Stimulated activated naive CD8-positive, alpha-beta T cell treated with anti-CD3 and anti-CD28 coated beads, Interleukin-15, Interleukin-2, amounts not matched to agents 100 ng/mL and 50 ng/mL, for 24 hours (primary cell): Measurements from ENCODE around the gene ENGASE.

ENCODE experiments used
- H3K27ac Mint-ChIP-seq: one replicate; pipeline ENCODE4 v1.8.0; 2021; ENCODE audit warnings: mild to moderate bottlenecking, mixed read lengths
- H3K27me3 Mint-ChIP-seq: one replicate; pipeline ENCODE4 v1.8.0; 2021; ENCODE audit warnings: mixed read lengths
- H3K36me3 Mint-ChIP-seq: one replicate; pipeline ENCODE4 v1.8.0; 2021; ENCODE audit warnings: low read depth, mixed read lengths
- H3K4me1 Mint-ChIP-seq: one replicate; pipeline ENCODE4 v1.8.0; 2021; ENCODE audit warnings: low read depth, mixed read lengths
- H3K4me3 Mint-ChIP-seq: one replicate; pipeline ENCODE4 v1.8.0; 2021; ENCODE audit warnings: mild to moderate bottlenecking, mixed read lengths
- H3K9me3 Mint-ChIP-seq: one replicate; pipeline ENCODE4 v1.8.0; 2021; ENCODE audit warnings: mixed read lengths

ENGASE gene

GRCh38 chr17:79087428-79088143 is 13.0 kb downstream of the ENGASE start:
- no peaks in the 10 kb centered on the region for H3K36me3 Mint-ChIP-seq
- no peaks in the 10 kb centered on the region for H3K27me3 Mint-ChIP-seq
- H3K4me1 Mint-ChIP-seq = no peaks in the 10 kb centered on the region
- no peaks in the 10 kb centered on the region for H3K9me3 Mint-ChIP-seq
- H3K4me3 Mint-ChIP-seq = no peak overlapping the region
- H3K27ac Mint-ChIP-seq = no peak overlapping the region

- Mint-ChIP-seq H3K27ac (no peak overlapping the region), H3K9me3 (no peaks in the 10 kb centered on the region), H3K4me3 (no peak overlapping the region), H3K4me1 (no peaks in the 10 kb centered on the region), H3K27me3 (no peaks in the 10 kb centered on the region), H3K36me3 (no peaks in the 10 kb centered on the region)
These were observed 13.8 kb downstream of the ENGASE start for GRCh38 chr17:79088247-79088996.

- Mint-ChIP-seq H3K36me3 (no peaks in the 10 kb centered on the region), H3K4me1 (no peaks in the 10 kb centered on the region), H3K27ac (no peak overlapping the region), H3K9me3 (no peaks in the 10 kb centered on the region), H3K27me3 (no peaks in the 10 kb centered on the region), H3K4me3 (no peak overlapping the region)
These were observed 14.3 kb downstream of the ENGASE start for GRCh38 chr17:79088997-79089328.

DNA sequence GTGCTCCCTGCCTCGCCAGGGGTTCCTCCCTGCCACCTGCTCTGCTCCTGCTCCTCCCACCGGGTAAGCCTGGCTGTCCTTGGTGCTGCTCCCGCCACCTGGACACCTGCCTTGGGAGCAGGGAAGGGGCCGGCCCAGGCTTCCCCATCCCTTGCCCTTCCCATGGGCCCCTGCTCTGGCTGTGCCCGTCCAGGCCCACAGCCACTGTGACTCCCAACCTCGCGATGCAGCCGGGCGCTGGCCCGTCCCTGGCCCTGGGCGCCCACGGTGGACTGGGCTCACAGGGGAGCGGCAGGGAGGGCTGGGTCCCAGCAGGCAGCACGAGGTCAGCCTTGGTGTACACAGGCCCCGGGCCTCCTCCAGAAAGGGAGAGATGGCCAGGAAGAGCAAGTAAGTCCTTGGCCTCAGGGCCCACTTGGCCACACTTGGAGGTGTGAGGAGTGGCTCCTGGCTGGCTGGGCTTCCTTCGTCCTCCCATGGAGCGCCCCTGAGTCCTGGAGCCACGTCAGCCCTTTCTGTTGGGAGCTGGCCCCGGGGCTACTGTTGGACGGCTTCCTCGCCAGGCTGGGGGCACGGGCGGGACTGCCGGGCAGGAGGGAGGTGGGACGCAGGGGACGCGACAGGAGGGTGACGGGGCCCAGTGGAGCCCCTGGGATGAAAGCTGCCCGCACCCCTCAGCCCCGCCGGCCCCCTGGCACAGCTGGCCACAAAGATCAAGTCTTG is 15.3 kb downstream of the ENGASE start:
- Mint-ChIP-seq H3K9me3 (no peaks in the 10 kb centered on the region), H3K4me1 (no peaks in the 10 kb centered on the region), H3K27ac (no peak overlapping the region), H3K36me3 (no peaks in the 10 kb centered on the region), H3K27me3 (peaks cover 4% of the 10 kb centered on the region), H3K4me3 (no peak overlapping the region)

- peaks cover 5% of the 10 kb centered on the region for H3K27me3 Mint-ChIP-seq
- H3K4me1 Mint-ChIP-seq = no peaks in the 10 kb centered on the region
- H3K27ac Mint-ChIP-seq = no peak overlapping the region
- no peaks in the 10 kb centered on the region for H3K9me3 Mint-ChIP-seq
- no peaks in the 10 kb centered on the region for H3K36me3 Mint-ChIP-seq
- no peak overlapping the region for H3K4me3 Mint-ChIP-seq
These were observed 16.0 kb downstream of the ENGASE start for GRCh38 chr17:79090443-79091225.

DNA sequence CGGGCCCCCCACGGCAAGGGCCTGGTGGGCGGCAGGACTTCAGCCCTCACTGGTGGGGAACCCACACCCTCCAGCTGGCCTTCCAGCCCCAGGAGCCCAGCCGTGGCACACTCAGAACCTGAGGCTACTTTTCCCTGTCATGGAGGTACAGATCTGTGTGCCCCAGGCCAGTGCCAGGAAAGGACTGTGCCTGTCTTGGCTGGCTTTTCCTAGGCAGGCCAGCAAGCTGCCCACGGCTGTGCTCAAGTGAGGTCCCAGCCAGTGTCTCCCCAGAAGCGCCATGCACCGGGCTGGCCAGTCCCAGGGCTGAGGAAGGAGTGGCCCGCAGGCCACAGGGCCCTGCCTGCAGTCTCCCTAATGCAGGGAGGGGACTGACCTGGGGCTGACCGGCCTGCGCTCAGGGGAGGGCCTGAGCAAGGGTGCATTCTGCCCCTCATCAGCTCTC is 16.6 kb downstream of the ENGASE start:
- H3K36me3 Mint-ChIP-seq = no peaks in the 10 kb centered on the region
- H3K9me3 Mint-ChIP-seq = no peaks in the 10 kb centered on the region
- H3K27ac Mint-ChIP-seq = no peak overlapping the region
- H3K4me1 Mint-ChIP-seq = no peaks in the 10 kb centered on the region
- H3K27me3 Mint-ChIP-seq = peaks cover 9% of the 10 kb centered on the region
- H3K4me3 Mint-ChIP-seq = no peak overlapping the region

DNA sequence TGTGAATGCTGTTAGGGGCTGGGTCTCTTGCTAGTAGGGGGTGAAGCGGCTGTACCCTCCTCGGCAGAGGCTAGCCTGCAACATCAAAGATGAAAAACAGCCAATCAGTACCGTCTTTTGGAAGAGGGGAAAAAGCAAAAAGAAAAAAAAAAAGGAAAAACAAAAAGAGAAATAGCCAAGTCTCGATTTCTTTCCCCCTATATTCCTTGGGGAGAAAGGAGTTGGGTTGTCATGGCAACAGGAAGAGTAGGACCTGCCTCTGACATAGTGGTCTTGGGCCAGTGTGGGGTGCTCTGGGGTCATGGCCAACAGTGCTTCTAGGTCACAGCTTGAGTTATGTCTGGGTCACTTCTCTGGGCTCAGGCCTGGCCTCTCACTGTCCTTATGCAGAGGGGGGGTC is 17.9 kb downstream of the ENGASE start:
- peaks cover 10% of the 10 kb centered on the region for H3K27me3 Mint-ChIP-seq
- H3K27ac Mint-ChIP-seq = no peak overlapping the region
- H3K36me3 Mint-ChIP-seq = no peaks in the 10 kb centered on the region
- H3K4me3 Mint-ChIP-seq = no peak overlapping the region
- H3K4me1 Mint-ChIP-seq = peaks cover under 1% of the 10 kb centered on the region
- no peaks in the 10 kb centered on the region for H3K9me3 Mint-ChIP-seq

DNA sequence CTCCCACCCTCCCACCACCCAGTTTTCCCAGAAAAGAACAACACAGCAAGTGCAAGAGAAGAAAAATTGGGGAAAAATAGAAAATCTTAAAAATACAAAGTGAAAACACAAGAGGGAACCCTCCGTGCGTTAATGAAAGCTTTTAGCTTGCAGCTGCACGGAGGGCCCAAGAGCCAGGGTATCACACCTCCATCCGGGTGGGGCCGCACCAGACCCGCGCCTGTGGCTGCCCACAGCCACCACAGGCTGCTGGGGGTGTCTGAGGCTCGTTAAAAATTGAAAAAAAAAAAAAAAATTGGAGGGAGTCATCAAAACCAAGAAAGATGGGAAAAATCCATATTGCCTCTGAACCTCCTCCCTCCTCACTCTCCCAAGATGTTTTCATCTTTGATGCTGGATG is 18.6 kb downstream of the ENGASE start:
- Mint-ChIP-seq H3K4me1 (peaks cover 3% of the 10 kb centered on the region), H3K36me3 (no peaks in the 10 kb centered on the region), H3K4me3 (no peak overlapping the region), H3K27me3 (peaks cover 17% of the 10 kb centered on the region), H3K9me3 (no peaks in the 10 kb centered on the region), H3K27ac (no peak overlapping the region)

DNA sequence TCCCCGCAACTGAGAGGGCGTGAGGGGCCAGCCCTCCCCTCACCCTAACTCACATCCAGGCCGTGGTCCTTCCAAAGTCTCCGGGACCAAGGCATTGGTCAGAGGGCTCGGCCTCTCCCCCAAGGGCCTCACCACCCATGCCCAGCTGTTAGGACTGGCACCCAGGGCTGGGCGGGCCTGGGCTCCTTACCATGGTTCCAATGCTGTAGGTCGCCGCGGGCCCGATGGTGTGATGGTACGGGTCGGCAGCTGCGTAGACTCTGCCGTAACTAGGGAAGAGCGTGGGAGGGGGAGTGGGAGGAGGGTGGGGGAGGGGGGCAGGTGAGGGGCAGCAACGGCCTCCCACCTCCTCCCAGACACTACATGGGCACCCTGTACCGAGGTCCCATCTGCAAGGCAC is 19.6 kb downstream of the ENGASE start:
- no peaks in the 10 kb centered on the region for H3K9me3 Mint-ChIP-seq
- H3K27me3 Mint-ChIP-seq = peaks cover 24% of the 10 kb centered on the region
- no peaks in the 10 kb centered on the region for H3K36me3 Mint-ChIP-seq
- peaks cover 3% of the 10 kb centered on the region for H3K4me1 Mint-ChIP-seq
- no peak overlapping the region for H3K27ac Mint-ChIP-seq
- no peak overlapping the region for H3K4me3 Mint-ChIP-seq

DNA sequence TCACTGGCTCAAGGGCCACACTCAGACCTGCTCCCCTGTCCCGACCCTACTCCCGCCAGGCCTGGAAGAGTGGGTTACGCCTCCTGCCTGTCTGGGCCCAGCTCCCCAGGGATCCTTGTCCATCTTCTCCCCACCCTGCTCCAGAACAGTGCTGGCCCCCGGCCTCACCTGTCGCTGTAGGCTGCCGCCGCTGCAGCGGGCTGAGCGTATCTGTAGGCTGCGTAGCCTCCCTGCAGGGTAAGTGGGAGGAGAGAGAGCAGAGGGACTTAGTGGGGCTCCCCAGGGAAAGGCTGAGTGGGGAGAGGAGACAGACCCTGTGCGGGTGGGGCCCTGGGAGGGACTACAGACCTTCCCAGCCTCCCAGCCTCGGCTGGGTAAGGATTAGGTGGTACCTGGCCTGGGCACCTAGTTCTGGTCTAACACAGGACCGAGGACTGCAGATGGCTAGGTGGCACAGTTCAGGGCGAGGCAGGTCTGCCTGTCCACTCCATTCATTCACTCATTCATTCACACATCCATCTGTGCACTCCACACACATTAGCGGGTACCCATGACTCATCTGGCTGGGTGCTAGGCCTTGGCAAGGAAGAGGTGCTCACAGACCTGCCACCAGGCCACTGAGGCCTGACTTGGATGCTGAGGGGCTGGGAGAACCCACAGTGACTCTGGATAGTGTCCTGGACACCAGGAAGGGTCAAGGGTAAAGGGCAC is 20.9 kb downstream of the ENGASE start:
- Mint-ChIP-seq H3K27me3 (peaks cover 27% of the 10 kb centered on the region), H3K4me1 (peaks cover 3% of the 10 kb centered on the region), H3K36me3 (no peaks in the 10 kb centered on the region), H3K4me3 (no peak overlapping the region), H3K27ac (no peak overlapping the region), H3K9me3 (no peaks in the 10 kb centered on the region)

GRCh38 chr17:79096477-79096876 is 21.9 kb downstream of the ENGASE start:
- Mint-ChIP-seq H3K4me1 (peaks cover 3% of the 10 kb centered on the region), H3K27me3 (peaks cover 27% of the 10 kb centered on the region), H3K9me3 (no peaks in the 10 kb centered on the region), H3K27ac (no peak overlapping the region), H3K36me3 (no peaks in the 10 kb centered on the region), H3K4me3 (no peak overlapping the region)

DNA sequence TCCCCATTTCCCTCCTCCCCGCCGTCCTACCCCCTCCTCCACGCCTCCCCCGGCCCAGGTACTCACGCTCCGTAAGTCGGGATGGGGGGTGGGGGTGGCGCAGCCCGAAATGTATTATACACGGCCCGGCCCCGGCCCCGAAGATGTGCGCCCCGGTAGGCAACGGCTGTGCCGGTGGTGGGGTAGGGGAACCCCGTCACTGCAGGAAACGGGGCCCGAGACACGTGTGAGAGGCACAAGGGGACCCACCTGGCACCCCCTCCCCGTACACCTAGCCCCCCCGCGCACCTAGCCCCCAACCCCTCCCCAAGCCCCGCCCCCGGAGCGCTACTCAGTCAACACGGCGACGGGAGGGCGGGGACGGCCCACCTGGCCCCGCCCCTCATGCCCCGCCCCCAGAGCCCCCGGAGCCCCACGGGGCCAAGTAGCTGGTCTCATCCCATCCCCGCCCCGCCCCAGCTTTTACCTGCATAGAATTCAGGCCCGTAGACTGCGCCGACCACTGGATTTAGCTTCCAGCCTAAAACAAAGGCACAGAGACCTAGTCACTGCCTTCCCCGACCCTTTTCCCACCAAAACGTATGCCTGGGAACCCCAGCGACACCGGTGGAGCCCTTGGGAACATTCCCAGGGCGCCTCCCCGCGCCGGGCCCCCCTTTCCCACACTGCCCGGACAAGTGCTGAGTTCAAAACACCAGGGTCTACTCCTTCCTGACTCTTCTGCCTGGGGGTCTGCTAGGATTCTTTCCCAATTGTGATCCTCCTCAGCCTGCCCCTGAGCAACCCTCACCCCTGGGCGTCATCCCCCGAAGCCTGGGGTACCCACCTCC is 22.8 kb downstream of the ENGASE start:
- H3K27me3 Mint-ChIP-seq = peaks cover 27% of the 10 kb centered on the region
- no peaks in the 10 kb centered on the region for H3K36me3 Mint-ChIP-seq
- H3K4me1 Mint-ChIP-seq = peaks cover 3% of the 10 kb centered on the region
- no peaks in the 10 kb centered on the region for H3K9me3 Mint-ChIP-seq
- no peak overlapping the region for H3K4me3 Mint-ChIP-seq
- no peak overlapping the region for H3K27ac Mint-ChIP-seq

- Mint-ChIP-seq H3K27ac (no peak overlapping the region), H3K4me1 (peaks cover 3% of the 10 kb centered on the region), H3K4me3 (no peak overlapping the region), H3K27me3 (peaks cover 31% of the 10 kb centered on the region), H3K9me3 (no peaks in the 10 kb centered on the region), H3K36me3 (no peaks in the 10 kb centered on the region)
These were observed 23.8 kb downstream of the ENGASE start for GRCh38 chr17:79098282-79098867.
